ENCODE measurements around the gene JAG2. TPM values are rescaled to one million over a fixed set of nuclear protein-coding genes. Genes with fewer than 3 reads are reported as not detected.

JAG2 gene
- total RNA-seq, 4 donors from 2014 or later = 47.4 to 75.4 (median 67.2) TPM

DNA sequence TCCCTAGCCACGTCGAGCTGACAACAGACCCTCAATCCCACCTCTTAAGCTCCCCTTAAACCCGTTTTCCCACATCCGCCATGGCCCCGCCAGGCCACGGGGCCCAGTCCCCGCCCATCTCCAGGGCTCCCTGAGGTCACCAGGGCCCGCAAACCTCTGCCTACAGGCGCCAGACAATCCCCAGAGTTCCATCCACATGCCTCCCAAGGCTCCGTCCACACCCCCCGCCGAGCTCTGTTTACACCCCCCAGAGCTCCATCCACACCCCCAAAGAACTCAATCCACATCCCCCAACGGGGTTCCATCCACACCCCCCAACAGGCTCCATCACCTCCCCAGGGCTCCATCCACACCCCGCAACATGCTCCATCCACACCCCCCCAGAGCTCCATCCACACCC, 9.2 kb downstream of the JAG2 start:
- TF ChIP-seq POLR2A (IDR thresholded peaks at IDR 0.05) (no peak), EP300 (IDR thresholded peaks at IDR 0.05) (no peak), POLR2AphosphoS5 (IDR thresholded peaks at IDR 0.05) (no peak)
- TF ChIP-seq, protein P1, sequence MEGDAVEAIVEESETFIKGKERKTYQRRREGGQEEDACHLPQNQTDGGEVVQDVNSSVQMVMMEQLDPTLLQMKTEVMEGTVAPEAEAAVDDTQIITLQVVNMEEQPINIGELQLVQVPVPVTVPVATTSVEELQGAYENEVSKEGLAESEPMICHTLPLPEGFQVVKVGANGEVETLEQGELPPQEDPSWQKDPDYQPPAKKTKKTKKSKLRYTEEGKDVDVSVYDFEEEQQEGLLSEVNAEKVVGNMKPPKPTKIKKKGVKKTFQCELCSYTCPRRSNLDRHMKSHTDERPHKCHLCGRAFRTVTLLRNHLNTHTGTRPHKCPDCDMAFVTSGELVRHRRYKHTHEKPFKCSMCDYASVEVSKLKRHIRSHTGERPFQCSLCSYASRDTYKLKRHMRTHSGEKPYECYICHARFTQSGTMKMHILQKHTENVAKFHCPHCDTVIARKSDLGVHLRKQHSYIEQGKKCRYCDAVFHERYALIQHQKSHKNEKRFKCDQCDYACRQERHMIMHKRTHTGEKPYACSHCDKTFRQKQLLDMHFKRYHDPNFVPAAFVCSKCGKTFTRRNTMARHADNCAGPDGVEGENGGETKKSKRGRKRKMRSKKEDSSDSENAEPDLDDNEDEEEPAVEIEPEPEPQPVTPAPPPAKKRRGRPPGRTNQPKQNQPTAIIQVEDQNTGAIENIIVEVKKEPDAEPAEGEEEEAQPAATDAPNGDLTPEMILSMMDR (IDR thresholded peaks at IDR 0.05) = no peak
- H3K27ac ChIP-seq = no peak overlapping the region
- 74% methylated on average over 14 of the region's 14 CpGs for WGBS
- peaks cover 9% of the 10 kb centered on the region for H3K36me3 ChIP-seq
- peaks cover 9% of the 10 kb centered on the region for H3K4me1 ChIP-seq
- DNase-seq (ENCODE audit: low spot score in 2 of 2) = no peak
- no peak overlapping the region for H3K4me3 ChIP-seq
- H3K27me3 ChIP-seq = peaks cover 14% of the 10 kb centered on the region
- no peaks in the 10 kb centered on the region for H3K9me3 ChIP-seq

DNA sequence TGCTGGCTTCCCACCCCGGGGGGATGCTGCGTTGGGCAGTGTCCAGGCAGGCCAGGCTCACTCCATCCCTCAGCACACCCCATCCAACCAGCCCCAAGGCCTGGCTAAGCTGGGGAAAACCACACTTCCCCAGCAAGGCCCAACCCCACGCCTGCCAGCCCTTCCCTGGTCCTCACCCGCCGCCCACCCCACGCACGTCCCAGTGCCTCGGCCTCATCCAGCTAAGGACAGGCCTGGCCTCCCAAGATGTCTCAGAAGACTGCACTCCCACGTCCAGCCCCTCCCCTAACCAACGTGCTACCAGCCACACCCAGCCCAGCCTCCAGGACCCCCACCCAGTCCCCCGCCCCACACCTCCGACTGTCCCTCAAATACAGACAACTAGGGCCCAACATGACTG, 9.8 kb downstream of the JAG2 start:
- peaks cover 12% of the 10 kb centered on the region for H3K4me1 ChIP-seq
- TF ChIP-seq, protein P1 (IDR thresholded peaks at IDR 0.05) = no peak
- no peak for TF ChIP-seq EP300 (IDR thresholded peaks at IDR 0.05)
- TF ChIP-seq POLR2A (IDR thresholded peaks at IDR 0.05) = no peak
- no peak for TF ChIP-seq POLR2AphosphoS5 (IDR thresholded peaks at IDR 0.05)
- no peaks in the 10 kb centered on the region for H3K9me3 ChIP-seq
- 59% methylated on average over 8 of the region's 12 CpGs for WGBS
- no peak for DNase-seq (ENCODE audit: low spot score in 2 of 2)
- peaks cover 14% of the 10 kb centered on the region for H3K27me3 ChIP-seq
- no peak overlapping the region for H3K4me3 ChIP-seq
- H3K36me3 ChIP-seq = peaks cover 9% of the 10 kb centered on the region
- no peak overlapping the region for H3K27ac ChIP-seq

DNA sequence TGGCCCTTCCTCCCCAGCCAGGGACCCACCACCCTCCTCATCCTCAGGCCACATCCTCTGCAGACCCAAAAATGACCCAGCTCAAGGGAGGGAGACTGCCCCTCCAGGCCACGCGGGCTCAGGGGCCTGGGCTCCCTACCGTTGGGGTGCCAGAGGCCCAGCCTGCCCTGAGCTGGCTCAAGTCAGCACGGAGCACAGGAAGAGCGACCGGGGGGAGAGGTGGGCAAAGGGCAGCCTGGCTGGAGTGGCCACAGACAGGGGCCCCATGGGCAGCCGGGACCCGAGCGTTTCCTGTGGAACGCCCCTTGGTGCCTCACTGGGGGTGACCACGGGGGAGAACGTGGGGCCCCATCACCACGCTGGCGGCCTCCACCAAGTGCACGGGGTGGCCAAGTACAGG, 10.7 kb downstream of the JAG2 start:
- peaks cover 14% of the 10 kb centered on the region for H3K27me3 ChIP-seq
- TF ChIP-seq, protein P1 (IDR thresholded peaks at IDR 0.05) = no peak
- TF ChIP-seq EP300 (IDR thresholded peaks at IDR 0.05) (no peak), POLR2AphosphoS5 (IDR thresholded peaks at IDR 0.05) (no peak), POLR2A (IDR thresholded peaks at IDR 0.05) (no peak)
- H3K36me3 ChIP-seq = peaks cover 9% of the 10 kb centered on the region
- H3K27ac ChIP-seq = no peak overlapping the region
- no peak for DNase-seq (ENCODE audit: low spot score in 2 of 2)
- peaks cover 12% of the 10 kb centered on the region for H3K4me1 ChIP-seq
- H3K9me3 ChIP-seq = no peaks in the 10 kb centered on the region
- WGBS = 97% methylated on average over 6 of the region's 15 CpGs
- H3K4me3 ChIP-seq = no peak overlapping the region

DNA sequence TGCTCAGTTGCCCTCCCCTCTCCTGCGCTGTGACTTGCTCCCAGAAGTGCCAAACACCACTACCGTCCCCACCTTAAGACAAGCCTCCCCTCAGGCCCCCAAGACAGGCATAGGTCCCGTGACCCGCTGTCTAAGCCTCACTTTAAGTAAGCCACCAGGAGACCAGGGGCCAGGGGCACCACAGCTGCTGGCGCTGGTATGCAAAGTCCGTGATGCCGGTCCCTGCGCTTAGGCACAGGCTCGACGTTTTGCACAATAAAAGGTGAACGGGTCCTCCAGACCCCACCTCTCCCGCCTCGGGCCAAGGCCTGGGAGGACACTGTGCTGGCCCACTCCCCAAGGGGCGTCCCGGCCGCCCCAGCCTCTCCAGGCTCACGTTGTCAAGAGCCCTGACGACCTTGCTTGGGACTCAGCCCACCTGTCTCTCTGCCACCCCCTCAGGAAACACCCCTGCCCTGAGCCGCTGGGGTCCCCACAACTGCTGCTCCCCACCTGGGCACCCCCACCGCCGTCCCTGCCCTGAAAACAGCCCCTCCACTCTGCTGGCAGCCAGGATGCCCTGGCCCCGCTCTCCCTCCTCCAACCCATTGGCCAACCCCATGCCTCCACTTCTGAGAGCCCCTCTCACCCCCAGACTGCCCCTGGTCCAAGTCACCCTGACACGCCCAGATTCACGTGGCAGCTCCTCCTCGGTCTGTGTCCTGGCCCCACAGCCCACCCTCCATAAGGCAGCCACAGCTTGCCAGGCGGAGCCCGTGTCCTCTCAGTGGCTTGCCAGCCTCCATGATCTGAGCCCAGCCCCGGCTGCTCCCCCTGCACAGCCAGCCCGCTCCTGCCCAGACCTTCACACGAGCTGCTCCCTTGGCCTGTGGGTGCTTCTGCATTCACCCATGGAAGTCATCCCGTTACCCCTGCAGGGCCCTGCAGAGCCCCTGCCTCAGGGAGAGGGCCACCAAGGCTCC, 11.9 kb downstream of the JAG2 start:
- H3K36me3 ChIP-seq = peaks cover 12% of the 10 kb centered on the region
- H3K4me1 ChIP-seq = peaks cover 12% of the 10 kb centered on the region
- H3K27ac ChIP-seq = no peak overlapping the region
- no peaks in the 10 kb centered on the region for H3K9me3 ChIP-seq
- DNase-seq (ENCODE audit: low spot score in 2 of 2) = no peak
- H3K4me3 ChIP-seq = no peak overlapping the region
- peaks cover 14% of the 10 kb centered on the region for H3K27me3 ChIP-seq
- TF ChIP-seq POLR2AphosphoS5 (IDR thresholded peaks at IDR 0.05) = no peak
- 78% methylated on average over 19 of the region's 31 CpGs for WGBS

DNA sequence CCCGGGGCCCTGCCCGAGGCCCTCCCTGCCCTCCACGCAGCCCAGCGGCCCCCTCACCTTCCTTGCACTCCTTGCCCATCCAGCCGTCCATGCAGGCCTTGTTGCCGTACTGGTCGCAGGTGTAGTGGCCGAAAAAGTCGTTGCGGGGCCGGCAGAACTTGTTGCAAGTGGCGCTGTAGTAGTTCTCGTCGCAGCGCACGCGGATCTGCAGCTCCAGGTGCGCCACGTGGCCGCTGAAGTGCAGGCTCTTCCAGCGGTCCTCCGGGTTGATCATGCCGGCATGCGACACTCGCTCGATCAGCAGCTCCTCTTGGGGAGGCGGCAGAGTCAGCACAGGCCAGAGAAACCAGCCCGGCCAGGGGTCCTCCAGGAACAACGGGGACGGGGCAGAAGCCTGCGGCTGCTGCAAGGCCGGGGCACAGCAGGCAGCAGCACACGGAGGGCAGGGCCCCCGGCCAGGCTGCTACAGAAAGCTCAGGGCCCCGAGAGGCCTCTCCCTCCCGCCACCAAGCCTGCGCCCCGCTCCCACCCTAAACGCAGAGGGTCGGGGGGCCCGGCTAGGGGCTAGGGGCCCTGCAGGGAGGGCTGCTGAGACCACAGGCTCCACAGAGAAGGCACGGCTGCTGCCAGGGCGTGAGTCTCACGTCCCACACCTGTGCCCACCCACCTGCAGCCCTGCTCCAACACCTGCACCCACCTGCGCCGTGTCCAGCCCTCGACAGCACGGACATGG, 12.7 kb downstream of the JAG2 start:
- no peaks in the 10 kb centered on the region for H3K9me3 ChIP-seq
- TF ChIP-seq POLR2A (IDR thresholded peaks at IDR 0.05) (no peak), EP300 (IDR thresholded peaks at IDR 0.05) (no peak)
- WGBS = 90% methylated on average over 10 of the region's 48 CpGs
- no peak for DNase-seq (ENCODE audit: low spot score in 2 of 2)
- peaks cover 5% of the 10 kb centered on the region for H3K4me1 ChIP-seq
- no peak overlapping the region for H3K27ac ChIP-seq
- H3K36me3 ChIP-seq = peaks cover 18% of the 10 kb centered on the region
- no peak overlapping the region for H3K4me3 ChIP-seq
- peaks cover 14% of the 10 kb centered on the region for H3K27me3 ChIP-seq

Data from suprapubic skin (tissue), 4 donors.